ENCODE results near the gene TOMM22. TPM values are rescaled to one million over a fixed set of nuclear protein-coding genes. Genes with fewer than 3 reads are reported as not detected.

Gene TOMM22
- total RNA-seq, 1 experiment from 2014 or later: 103 TPM

DNA sequence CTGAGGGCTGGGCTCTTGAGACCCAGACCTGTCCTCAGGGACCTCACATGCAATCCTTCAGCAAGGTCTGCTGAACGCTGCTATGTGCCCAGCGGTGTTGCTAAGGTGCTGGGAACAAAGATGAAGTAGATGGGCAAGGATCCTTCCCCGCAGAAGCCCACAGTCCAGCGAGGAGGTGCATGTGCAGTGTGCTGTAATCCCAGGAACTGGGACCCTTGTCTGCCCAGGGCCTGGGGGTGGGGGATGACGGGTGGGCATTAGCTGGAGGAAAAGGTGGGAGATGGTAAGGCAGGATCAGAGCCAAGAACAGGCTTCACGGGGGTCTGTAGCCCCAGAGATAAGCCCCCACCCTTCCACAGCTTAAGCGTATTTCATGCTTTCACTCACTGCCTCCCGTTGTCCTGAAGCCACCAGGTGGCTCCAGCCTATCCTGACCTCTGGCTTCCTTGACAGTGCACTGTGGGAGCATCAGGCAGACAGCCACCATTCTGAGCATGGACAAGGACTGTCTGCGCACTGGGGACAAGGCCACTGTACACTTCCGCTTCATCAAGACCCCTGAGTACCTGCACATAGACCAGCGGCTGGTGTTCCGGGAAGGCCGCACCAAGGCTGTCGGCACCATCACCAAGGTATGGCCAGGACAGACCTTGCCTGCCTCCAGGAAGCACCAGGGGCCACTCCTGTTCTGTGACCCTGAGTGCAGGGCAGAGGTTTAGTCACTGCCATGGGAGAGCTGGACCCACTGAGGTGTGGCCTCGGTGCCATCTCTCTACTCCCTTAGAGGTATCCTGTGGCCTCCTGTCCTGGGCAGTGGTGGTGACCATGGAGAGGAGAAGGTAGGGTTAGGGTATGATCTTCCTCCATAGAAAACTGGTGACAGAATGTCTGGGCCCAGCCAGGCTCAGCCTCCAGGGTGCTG is 46.0 kb downstream of the TOMM22 start:
- no peaks in the 10 kb centered on the region for H3K9me3 ChIP-seq (replicated peaks)
- no peak for DNase-seq (ENCODE audit: low read depth in 1 of 2, low spot score in 2 of 2)
- H3K36me3 ChIP-seq: peaks cover 100% of the 10 kb centered on the region
- H3K27me3 ChIP-seq (replicated peaks): no peaks in the 10 kb centered on the region
- no peak overlapping the region for H3K27ac ChIP-seq
- H3K4me3 ChIP-seq: no peak overlapping the region
- no peaks in the 10 kb centered on the region for H3K4me1 ChIP-seq (replicated peaks)

DNA sequence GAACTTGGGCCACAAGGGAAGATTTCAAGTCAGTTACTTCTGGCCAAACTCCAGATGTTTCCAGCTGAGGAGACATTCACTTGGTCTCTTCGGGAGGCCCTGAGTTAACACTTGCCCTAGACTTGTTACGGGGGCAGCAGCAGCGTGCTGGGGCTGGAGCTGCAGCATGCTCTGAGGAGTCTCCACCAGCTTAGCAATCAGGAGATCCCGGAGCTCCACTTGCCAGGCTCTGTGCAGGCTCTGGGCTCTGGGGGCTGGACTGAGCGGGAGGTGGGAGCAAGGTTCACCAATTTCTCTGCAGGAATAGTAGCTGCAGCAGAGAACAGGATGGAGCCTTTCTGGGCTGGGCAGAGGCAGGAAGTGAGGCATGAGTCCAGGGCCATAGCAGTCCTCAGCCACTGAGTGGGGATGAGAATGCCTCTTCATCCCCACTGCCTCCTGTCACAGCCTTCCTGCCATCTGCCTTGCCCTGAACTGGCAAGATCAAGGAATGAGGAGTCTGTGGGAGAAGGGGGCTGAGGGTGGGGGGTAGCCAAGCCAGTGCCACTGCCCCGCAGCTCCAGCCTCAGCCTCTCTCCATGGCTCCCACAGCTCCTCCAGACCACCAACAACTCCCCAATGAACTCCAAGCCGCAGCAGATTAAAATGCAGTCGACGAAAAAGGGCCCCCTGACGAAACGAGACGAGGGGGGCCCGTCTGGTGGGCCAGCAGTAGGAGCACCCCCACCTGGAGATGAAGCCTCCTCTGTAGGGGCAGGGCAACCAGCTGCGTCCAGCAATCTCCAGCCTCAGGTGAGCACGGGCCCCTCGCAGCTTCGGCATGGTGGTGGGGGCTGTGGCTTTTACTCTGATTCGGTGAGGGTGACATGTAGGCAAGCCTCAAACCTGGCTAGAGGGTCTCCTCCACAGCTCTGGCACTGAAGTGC is 47.4 kb downstream of the TOMM22 start:
- Histone ChIP-seq H3K27me3 (replicated peaks) (no peaks in the 10 kb centered on the region), H3K27ac (no peak overlapping the region), H3K9me3 (replicated peaks) (no peaks in the 10 kb centered on the region), H3K4me3 (no peak overlapping the region), H3K4me1 (replicated peaks) (no peaks in the 10 kb centered on the region), H3K36me3 (peaks cover 100% of the 10 kb centered on the region)
- DNase-seq (ENCODE audit: low read depth in 1 of 2, low spot score in 2 of 2): no peak

DNA sequence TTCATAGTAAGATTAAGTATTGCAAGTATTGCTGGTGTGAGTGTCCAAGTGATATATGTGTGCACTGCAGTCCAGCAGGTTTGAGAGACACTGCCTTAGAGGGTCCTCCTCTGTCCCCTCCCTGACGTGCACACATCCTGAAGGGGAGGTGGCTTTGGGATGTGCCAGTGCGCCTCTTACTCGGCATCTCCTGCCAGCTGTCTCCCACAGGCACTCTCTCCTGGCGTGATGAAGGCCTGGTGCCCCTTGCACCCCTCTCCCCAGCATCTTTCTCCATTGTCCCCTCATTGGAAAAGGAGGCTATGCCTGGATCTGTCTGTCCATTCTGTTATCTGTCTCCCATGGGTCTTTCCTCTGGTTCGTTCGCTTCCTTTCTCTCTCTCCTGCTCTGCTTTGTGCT is 48.2 kb downstream of the TOMM22 start:
- no peaks in the 10 kb centered on the region for H3K27me3 ChIP-seq (replicated peaks)
- no peaks in the 10 kb centered on the region for H3K4me1 ChIP-seq (replicated peaks)
- no peak overlapping the region for H3K27ac ChIP-seq
- H3K36me3 ChIP-seq: peaks cover 100% of the 10 kb centered on the region
- H3K4me3 ChIP-seq: no peak overlapping the region
- H3K9me3 ChIP-seq (replicated peaks): no peaks in the 10 kb centered on the region
- no peak for DNase-seq (ENCODE audit: low read depth in 1 of 2, low spot score in 2 of 2)

DNA sequence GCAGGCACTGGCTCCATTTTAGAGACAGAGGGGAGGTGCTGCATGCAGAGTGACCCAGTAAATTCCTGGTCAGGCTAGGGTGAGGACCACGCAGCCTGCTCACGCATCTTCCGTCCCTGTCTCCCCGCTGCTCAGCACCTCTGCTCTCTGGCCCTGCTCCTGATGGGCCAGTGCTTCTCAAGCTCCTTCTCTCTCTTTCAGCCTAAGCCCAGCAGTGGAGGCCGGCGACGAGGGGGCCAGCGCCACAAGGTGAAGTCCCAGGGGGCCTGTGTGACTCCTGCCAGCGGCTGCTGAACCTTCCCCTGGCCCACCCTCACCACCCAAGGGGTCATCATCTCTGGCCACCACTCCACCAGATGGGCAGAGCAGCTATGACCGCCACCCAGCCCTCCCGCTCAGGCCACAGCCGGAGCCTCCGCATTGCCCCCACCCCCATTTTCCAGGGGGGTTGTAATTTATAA is 48.7 kb downstream of the TOMM22 start:
- Histone ChIP-seq H3K27ac (no peak overlapping the region), H3K36me3 (peaks cover 100% of the 10 kb centered on the region), H3K9me3 (replicated peaks) (no peaks in the 10 kb centered on the region), H3K4me1 (replicated peaks) (no peaks in the 10 kb centered on the region), H3K27me3 (replicated peaks) (no peaks in the 10 kb centered on the region), H3K4me3 (no peak overlapping the region)
- peak in 1 of 2 experiments; percentile 37 for DNase-seq (ENCODE audit: low read depth in 1 of 2, low spot score in 2 of 2)

DNA sequence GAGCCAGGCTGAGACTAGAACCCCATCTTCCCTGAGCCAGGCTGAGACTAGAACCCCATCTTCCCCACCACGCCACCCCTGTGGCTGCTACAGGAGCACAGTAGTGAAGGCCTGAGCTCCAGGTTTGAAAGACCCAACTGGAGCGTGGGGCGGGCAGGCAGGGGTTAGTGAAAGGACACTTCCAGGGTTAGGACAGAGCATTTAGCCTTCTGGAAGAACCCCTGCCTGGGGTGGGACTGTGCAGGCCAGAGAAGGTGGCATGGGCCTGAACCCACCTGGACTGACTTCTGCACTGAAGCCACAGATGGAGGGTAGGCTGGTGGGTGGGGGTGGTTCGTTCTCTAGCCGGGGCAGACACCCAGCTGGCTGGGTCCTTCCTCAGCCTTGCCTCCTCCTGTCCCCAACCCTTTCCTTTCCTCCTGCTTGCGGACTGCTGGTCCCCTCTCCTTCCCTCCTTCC is 50.0 kb downstream of the TOMM22 start:
- no peak overlapping the region for H3K4me3 ChIP-seq
- H3K9me3 ChIP-seq (replicated peaks): no peaks in the 10 kb centered on the region
- H3K27me3 ChIP-seq (replicated peaks): no peaks in the 10 kb centered on the region
- no peak overlapping the region for H3K27ac ChIP-seq
- DNase-seq (ENCODE audit: low read depth in 1 of 2, low spot score in 2 of 2): peak in 1 of 2 experiments; percentile 41
- peaks cover 100% of the 10 kb centered on the region for H3K36me3 ChIP-seq
- no peaks in the 10 kb centered on the region for H3K4me1 ChIP-seq (replicated peaks)

DNA sequence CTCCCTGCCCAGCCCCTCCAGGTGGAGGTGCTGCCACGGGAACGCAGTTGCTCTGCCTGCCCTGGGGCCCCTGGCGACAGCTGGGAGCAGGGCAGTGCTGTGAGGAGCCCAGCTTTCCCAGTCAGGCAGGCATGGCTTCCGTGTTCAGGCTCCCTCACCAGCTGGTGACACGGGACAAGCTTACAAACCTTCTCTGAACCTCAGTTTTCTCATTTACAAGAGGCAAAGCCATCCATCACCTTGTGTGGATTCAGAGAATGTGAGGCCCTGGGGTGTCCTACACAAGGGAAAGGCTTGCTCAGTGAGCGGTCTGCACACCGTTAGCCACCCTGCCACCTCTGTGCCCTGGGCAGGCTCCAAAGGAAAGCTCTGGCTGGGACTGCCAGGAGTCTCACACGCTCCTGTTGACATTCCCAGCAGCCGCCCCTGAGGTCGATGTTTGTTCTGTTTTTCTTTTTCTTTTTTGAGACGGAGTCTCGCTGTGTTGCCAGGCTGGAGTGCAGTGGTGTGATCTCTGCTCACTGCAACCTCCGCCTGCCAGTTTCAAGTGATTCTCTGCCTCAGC is 50.6 kb downstream of the TOMM22 start:
- Histone ChIP-seq H3K4me3 (no peak overlapping the region), H3K27ac (no peak overlapping the region), H3K4me1 (replicated peaks) (no peaks in the 10 kb centered on the region), H3K36me3 (peaks cover 100% of the 10 kb centered on the region), H3K27me3 (replicated peaks) (no peaks in the 10 kb centered on the region), H3K9me3 (replicated peaks) (no peaks in the 10 kb centered on the region)
- peak in 1 of 2 experiments; percentile 37 for DNase-seq (ENCODE audit: low read depth in 1 of 2, low spot score in 2 of 2)

DNA sequence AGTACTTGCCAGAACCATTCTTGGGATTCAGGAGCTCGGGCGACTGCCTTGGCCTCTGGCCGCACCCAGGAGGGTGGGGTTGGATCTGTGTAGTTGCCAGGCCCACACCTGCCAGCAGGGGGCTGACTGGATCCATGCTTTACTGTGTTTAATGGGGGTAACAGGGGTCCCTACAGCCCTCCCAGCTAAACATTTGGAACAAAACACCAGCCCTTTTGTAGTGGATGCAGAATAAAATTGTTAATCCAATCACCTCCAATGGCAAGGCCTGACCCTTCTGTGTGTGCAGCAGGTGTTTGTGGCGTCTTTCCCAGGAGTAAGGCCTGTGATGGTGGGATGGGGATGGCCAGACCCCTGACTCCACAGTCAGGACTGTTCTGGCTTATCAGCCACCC is 51.6 kb downstream of the TOMM22 start:
- Histone ChIP-seq H3K27ac (no peak overlapping the region), H3K27me3 (replicated peaks) (no peaks in the 10 kb centered on the region), H3K4me3 (no peak overlapping the region), H3K4me1 (replicated peaks) (no peaks in the 10 kb centered on the region), H3K9me3 (replicated peaks) (no peaks in the 10 kb centered on the region), H3K36me3 (peaks cover 100% of the 10 kb centered on the region)
- DNase-seq (ENCODE audit: low read depth in 1 of 2, low spot score in 2 of 2): peak in 1 of 2 experiments; percentile 36

DNA sequence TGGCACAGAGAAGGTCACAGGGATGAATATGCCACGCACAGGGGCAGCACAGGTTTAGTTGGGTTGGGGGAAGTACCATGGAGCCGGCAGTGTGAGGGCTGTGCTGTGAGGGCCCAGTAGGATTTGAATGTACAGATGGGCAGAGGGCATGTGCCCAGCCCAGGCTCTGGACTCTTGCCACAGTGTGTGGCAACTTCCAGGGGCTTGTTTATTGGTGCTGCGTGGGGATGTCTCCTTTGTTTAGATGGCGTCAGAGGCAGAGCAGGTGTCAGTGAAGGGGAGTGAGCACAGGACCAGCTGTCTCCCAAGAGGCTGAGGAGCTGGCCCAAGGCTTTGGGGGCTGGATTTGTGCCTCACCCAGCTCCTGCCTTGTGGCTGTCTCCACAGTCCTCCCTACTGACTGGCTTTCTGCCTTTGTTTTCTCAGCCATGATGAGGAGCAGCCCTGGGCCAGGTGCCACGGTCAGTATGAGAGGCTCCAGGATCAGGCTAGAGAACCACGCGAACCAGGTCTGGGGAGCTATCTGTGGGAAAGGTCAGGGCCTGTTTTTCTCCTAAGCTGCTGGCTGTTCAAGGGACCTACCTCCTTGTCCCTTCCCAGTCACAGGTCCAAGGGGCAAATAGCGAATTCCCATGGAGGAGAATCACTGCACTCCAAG is 52.1 kb downstream of the TOMM22 start:
- H3K36me3 ChIP-seq: peaks cover 100% of the 10 kb centered on the region
- H3K27ac ChIP-seq: no peak overlapping the region
- H3K4me1 ChIP-seq (replicated peaks): no peaks in the 10 kb centered on the region

DNA sequence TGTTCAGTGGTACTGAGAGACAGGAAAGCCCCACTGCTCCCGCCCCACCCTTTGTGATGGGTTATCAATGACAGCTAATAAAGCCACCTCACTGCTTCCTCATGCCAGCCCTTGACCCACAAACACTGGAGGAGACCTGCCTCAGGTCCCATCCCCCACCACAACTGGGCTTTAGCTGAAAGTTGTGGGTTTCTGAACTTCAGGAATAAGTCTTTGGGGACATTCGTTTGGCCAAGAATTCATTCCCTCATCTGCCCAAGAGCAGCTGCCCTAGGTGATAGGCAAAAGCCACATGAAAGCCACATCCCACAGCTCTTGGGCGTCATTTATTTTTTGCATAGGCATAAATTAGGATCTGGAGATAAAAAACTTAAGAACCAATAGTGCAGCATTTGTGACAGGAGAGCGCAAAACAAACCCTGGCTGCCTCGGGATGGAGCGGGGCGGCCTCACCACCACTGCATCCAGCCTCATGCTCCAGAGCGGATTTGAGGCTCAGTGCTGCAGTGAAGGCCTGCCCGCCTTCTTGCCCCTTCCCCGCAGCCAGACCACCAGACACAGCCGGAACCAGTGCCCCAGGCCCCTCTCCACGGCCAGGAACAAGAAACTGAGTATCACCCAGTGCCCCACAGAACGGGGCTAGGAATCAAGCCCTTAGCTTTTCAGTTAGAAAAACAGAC is 52.8 kb downstream of the TOMM22 start:
- Histone ChIP-seq H3K4me3 (no peak overlapping the region), H3K36me3 (peaks cover 100% of the 10 kb centered on the region), H3K9me3 (replicated peaks) (no peaks in the 10 kb centered on the region), H3K4me1 (replicated peaks) (no peaks in the 10 kb centered on the region), H3K27ac (no peak overlapping the region), H3K27me3 (replicated peaks) (no peaks in the 10 kb centered on the region)
- no peak for DNase-seq (ENCODE audit: low read depth in 1 of 2, low spot score in 2 of 2)

More for the DNA sequence above, 52.1 kb downstream of the TOMM22 start:
- Histone ChIP-seq H3K27me3 (replicated peaks) (no peaks in the 10 kb centered on the region), H3K9me3 (replicated peaks) (no peaks in the 10 kb centered on the region), H3K4me3 (no peak overlapping the region)
- DNase-seq (ENCODE audit: low read depth in 1 of 2, low spot score in 2 of 2): no peak

Other genes with a start within 250 kb of the TOMM22 start
- not detected in 2 replicates for gene KCNJ4, start 226.8 kb upstream of the TOMM22 start, total RNA-seq (2014; rRNA removed; shearing (Covaris generic))
- gene KDELR3, start 213.9 kb upstream of the TOMM22 start, total RNA-seq (2014; rRNA removed; shearing (Covaris generic)): 15.4 and 26.1 TPM in 2 replicates
- gene DDX17, start 175.6 kb upstream of the TOMM22 start, total RNA-seq (2014; rRNA removed; shearing (Covaris generic)): 277 and 362 TPM in 2 replicates
- not detected in 2 replicates for gene DMC1, start 111.8 kb upstream of the TOMM22 start, total RNA-seq (2014; rRNA removed; shearing (Covaris generic))
- 0.42 TPM in 1 of 2 replicates, not detected in the other for gene FAM227A, start 25.6 kb upstream of the TOMM22 start, total RNA-seq (2014; rRNA removed; shearing (Covaris generic))
- gene CBY1, start 25.3 kb upstream of the TOMM22 start, total RNA-seq (2014; rRNA removed; shearing (Covaris generic)): 8.8 and 13.5 TPM in 2 replicates
- 53.5 and 67.0 TPM in 2 replicates for gene JOSD1, start 19.0 kb downstream of the TOMM22 start, total RNA-seq (2014; rRNA removed; shearing (Covaris generic))
- 24.8 and 28.9 TPM in 2 replicates for gene GTPBP1, start 24.0 kb downstream of the TOMM22 start, total RNA-seq (2014; rRNA removed; shearing (Covaris generic))
- 201 and 238 TPM in 2 replicates for gene SUN2, start 74.0 kb downstream of the TOMM22 start, total RNA-seq (2014; rRNA removed; shearing (Covaris generic))
- 19.9 and 33.9 TPM in 2 replicates for gene DNAL4, start 112.2 kb downstream of the TOMM22 start, total RNA-seq (2014; rRNA removed; shearing (Covaris generic))
- gene NPTXR, start 162.1 kb downstream of the TOMM22 start, total RNA-seq (2014; rRNA removed; shearing (Covaris generic)): 2.1 and 2.2 TPM in 2 replicates
- 22.6 and 28.5 TPM in 2 replicates for gene CBX6, start 190.3 kb downstream of the TOMM22 start, total RNA-seq (2014; rRNA removed; shearing (Covaris generic))